ENCODE results near the gene NXPH1. TPM values are rescaled to one million over a fixed set of nuclear protein-coding genes. Genes with fewer than 3 reads are reported as not detected.

NXPH1 gene
- total RNA-seq, 1 experiment from 2014 or later = 0.59 TPM

DNA sequence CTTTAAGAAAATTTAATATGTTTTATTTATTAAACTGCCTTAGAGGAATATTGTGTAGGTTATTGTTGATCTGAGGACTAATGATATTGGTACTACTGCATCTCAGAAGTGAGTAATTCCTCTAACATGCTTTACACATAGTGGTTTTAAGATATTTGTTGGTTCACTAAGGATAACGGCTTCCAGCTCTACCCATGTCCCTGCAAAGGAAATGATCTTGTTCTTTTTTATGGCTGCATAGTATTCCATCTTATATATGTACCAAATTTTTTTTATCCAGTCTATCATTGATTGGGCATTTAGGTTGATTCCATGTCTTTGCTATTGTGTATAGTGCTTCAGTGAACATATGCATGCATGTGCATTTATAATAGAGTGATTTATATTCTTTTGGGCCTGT is 20.1 kb downstream of the NXPH1 start:
- CTCF ChIA-PET = interaction anchor here (1.1 kb wide), 1 partner anchor 208 kb away, joined by 4 read pairs; no protein-coding TSS in a partner anchor
- peaks cover 5% of the 10 kb centered on the region for H3K9me3 Mint-ChIP-seq
- no peaks in the 10 kb centered on the region; the same call in 1 of the 2 replicates for H3K27me3 Mint-ChIP-seq (ENCODE audit: low read depth)

DNA sequence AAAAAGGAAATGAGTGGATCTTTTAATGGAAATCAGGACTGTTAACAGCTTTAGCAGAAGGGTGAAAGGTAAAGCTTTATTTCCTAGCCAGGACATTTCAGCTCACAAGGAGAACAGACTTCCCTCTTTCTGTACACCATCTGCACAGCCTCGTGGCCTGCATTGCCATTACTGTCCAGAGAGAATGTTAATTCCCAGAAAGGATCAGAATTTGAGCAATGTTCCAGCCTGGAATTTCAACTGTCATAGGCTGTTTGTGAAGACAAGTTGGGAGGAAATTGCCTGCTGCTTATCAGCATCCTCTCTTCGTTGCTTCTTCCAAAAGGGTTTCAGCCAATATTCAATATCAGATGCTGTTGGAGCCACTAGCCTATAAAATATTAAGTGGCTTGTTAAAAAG is 22.0 kb downstream of the NXPH1 start:
- H3K4me3 Mint-ChIP-seq = no peak overlapping the region
- H3K9me3 Mint-ChIP-seq = peaks cover 5% of the 10 kb centered on the region
- ATAC-seq = no peak
- no peak for DNase-seq (ENCODE audit: low spot score)
- ChIA-PET POLR2A (no interaction called here), CTCF (no interaction called here)
- no peaks in the 10 kb centered on the region for H3K36me3 Mint-ChIP-seq
- no peaks in the 10 kb centered on the region for H3K4me1 Mint-ChIP-seq
- no peaks in the 10 kb centered on the region; the same call in 1 of the 2 replicates for H3K27me3 Mint-ChIP-seq (ENCODE audit: low read depth)
- H3K27ac Mint-ChIP-seq = no peak overlapping the region
- TF ChIP-seq JUN (CRISPR knock-in tag; IDR thresholded peaks at IDR 0.05) = no peak
- no peak for TF ChIP-seq OVOL2 (CRISPR knock-in tag; IDR thresholded peaks at IDR 0.05; ENCODE audit: borderline replicate concordance)
- TF ChIP-seq ATF1 (CRISPR knock-in tag; IDR thresholded peaks at IDR 0.05) = no peak
- no peak for TF ChIP-seq CBFB (CRISPR knock-in tag; IDR thresholded peaks at IDR 0.05; ENCODE audit: low read depth)
- no peak for TF ChIP-seq NR3C1 (CRISPR knock-in tag; conservative IDR thresholded peaks at IDR 0.05; ENCODE audit: low read depth)
- TF ChIP-seq CREB1 (CRISPR knock-in tag; IDR thresholded peaks at IDR 0.05) = no peak
- TF ChIP-seq CTCF (IDR thresholded peaks at IDR 0.05) = no peak
- TF ChIP-seq HMGA2 (CRISPR knock-in tag; IDR thresholded peaks at IDR 0.05) = no peak
- no peak for TF ChIP-seq ZNF416 (CRISPR knock-in tag; IDR thresholded peaks at IDR 0.05)
- no peak for TF ChIP-seq ESRRA (CRISPR knock-in tag; IDR thresholded peaks at IDR 0.05; ENCODE audit: borderline replicate concordance)
- no peak for TF ChIP-seq NR1H2 (CRISPR knock-in tag; IDR thresholded peaks at IDR 0.05)

More for the DNA sequence above, 20.1 kb downstream of the NXPH1 start:
- no peak for DNase-seq (ENCODE audit: low spot score)
- no peak for ATAC-seq
- no peak overlapping the region for H3K4me3 Mint-ChIP-seq
- H3K27ac Mint-ChIP-seq = no peak overlapping the region
- TF ChIP-seq, protein P1, sequence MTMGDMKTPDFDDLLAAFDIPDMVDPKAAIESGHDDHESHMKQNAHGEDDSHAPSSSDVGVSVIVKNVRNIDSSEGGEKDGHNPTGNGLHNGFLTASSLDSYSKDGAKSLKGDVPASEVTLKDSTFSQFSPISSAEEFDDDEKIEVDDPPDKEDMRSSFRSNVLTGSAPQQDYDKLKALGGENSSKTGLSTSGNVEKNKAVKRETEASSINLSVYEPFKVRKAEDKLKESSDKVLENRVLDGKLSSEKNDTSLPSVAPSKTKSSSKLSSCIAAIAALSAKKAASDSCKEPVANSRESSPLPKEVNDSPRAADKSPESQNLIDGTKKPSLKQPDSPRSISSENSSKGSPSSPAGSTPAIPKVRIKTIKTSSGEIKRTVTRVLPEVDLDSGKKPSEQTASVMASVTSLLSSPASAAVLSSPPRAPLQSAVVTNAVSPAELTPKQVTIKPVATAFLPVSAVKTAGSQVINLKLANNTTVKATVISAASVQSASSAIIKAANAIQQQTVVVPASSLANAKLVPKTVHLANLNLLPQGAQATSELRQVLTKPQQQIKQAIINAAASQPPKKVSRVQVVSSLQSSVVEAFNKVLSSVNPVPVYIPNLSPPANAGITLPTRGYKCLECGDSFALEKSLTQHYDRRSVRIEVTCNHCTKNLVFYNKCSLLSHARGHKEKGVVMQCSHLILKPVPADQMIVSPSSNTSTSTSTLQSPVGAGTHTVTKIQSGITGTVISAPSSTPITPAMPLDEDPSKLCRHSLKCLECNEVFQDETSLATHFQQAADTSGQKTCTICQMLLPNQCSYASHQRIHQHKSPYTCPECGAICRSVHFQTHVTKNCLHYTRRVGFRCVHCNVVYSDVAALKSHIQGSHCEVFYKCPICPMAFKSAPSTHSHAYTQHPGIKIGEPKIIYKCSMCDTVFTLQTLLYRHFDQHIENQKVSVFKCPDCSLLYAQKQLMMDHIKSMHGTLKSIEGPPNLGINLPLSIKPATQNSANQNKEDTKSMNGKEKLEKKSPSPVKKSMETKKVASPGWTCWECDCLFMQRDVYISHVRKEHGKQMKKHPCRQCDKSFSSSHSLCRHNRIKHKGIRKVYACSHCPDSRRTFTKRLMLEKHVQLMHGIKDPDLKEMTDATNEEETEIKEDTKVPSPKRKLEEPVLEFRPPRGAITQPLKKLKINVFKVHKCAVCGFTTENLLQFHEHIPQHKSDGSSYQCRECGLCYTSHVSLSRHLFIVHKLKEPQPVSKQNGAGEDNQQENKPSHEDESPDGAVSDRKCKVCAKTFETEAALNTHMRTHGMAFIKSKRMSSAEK (CRISPR knock-in tag; IDR thresholded peaks at IDR 0.05; ENCODE audit: borderline replicate concordance) = no peak
- TF ChIP-seq ESRRA (CRISPR knock-in tag; IDR thresholded peaks at IDR 0.05; ENCODE audit: borderline replicate concordance) = no peak
- no peak for TF ChIP-seq RORB (CRISPR knock-in tag; IDR thresholded peaks at IDR 0.05)
- TF ChIP-seq IRF1 (CRISPR knock-in tag; IDR thresholded peaks at IDR 0.05) = no peak
- TF ChIP-seq, protein P2, sequence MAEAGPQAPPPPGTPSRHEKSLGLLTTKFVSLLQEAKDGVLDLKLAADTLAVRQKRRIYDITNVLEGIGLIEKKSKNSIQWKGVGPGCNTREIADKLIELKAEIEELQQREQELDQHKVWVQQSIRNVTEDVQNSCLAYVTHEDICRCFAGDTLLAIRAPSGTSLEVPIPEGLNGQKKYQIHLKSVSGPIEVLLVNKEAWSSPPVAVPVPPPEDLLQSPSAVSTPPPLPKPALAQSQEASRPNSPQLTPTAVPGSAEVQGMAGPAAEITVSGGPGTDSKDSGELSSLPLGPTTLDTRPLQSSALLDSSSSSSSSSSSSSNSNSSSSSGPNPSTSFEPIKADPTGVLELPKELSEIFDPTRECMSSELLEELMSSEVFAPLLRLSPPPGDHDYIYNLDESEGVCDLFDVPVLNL (CRISPR knock-in tag; IDR thresholded peaks at IDR 0.05; ENCODE audit: borderline replicate concordance, low read depth) = no peak
- no peak for TF ChIP-seq ZNF232 (CRISPR knock-in tag; IDR thresholded peaks at IDR 0.05)
- TF ChIP-seq EMX1 (CRISPR knock-in tag; IDR thresholded peaks at IDR 0.05) = no peak
- TF ChIP-seq SP1 (CRISPR knock-in tag; conservative IDR thresholded peaks at IDR 0.05) = no peak
- TF ChIP-seq, protein P3, sequence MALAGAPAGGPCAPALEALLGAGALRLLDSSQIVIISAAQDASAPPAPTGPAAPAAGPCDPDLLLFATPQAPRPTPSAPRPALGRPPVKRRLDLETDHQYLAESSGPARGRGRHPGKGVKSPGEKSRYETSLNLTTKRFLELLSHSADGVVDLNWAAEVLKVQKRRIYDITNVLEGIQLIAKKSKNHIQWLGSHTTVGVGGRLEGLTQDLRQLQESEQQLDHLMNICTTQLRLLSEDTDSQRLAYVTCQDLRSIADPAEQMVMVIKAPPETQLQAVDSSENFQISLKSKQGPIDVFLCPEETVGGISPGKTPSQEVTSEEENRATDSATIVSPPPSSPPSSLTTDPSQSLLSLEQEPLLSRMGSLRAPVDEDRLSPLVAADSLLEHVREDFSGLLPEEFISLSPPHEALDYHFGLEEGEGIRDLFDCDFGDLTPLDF (CRISPR knock-in tag; IDR thresholded peaks at IDR 0.05) = no peak
- no peak for TF ChIP-seq ZNF416 (CRISPR knock-in tag; IDR thresholded peaks at IDR 0.05)
- no peak for TF ChIP-seq SMAD3 (CRISPR knock-in tag; IDR thresholded peaks at IDR 0.05; ENCODE audit: borderline replicate concordance)
- no peak for TF ChIP-seq CBFB (CRISPR knock-in tag; IDR thresholded peaks at IDR 0.05; ENCODE audit: low read depth)
- TF ChIP-seq, protein P4, sequence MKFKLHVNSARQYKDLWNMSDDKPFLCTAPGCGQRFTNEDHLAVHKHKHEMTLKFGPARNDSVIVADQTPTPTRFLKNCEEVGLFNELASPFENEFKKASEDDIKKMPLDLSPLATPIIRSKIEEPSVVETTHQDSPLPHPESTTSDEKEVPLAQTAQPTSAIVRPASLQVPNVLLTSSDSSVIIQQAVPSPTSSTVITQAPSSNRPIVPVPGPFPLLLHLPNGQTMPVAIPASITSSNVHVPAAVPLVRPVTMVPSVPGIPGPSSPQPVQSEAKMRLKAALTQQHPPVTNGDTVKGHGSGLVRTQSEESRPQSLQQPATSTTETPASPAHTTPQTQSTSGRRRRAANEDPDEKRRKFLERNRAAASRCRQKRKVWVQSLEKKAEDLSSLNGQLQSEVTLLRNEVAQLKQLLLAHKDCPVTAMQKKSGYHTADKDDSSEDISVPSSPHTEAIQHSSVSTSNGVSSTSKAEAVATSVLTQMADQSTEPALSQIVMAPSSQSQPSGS (CRISPR knock-in tag; IDR thresholded peaks at IDR 0.05; ENCODE audit: borderline replicate concordance, low read depth) = no peak
- POLR2A ChIA-PET = no interaction called here
- no peaks in the 10 kb centered on the region for H3K36me3 Mint-ChIP-seq
- H3K4me1 Mint-ChIP-seq = no peaks in the 10 kb centered on the region

Data from WTC11 (cell line).